ENCODE results near the gene ECHS1.
"Not testable (repeated sequence)": the region's sequence is repeated elsewhere in the genome, so short reads cannot be mapped to it uniquely, and the experiment has no call there.

The ECHS1 gene

DNA sequence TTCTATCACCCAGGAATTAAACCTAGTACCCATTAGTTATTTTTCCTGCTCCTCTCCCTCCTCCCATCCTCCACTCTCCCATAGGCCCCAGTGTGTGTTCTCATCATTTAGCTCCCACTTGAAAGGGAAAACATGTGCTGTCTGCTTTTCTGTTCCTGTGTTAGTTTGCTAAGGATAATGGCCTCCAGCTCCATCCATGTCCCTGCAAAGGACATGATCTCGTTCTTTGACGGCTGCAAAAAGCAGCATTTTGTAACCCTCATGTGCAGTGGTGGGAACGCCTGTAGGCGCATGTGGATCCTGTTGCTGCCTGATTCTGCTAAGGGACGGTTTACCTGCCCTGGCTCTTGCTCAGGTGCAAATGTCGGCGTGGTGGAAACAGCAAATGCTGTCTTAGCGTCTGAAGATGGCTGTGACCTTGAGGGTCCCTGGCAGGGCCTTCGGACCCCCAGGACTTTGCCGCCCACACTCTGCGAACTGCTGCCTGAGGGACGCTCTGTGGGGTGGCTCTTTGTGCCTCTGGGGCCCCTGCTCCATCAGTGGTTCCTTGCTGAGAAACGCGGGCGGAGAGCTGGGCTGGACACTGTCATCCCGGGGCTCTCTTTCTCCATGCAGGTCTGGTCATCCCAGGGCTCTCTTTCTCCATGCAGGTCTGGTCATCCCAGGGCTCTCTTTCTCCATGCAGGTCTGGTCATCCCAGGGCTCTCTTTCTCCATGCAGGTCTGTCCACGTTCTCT lies 15.2 kb upstream of the ECHS1 start:
- Histone ChIP-seq H3K9me3 (ENCODE audit: control insufficient read depth, low read length) (no peaks in the 10 kb centered on the region), H3K27ac (ENCODE audit: low read depth, low read length, severe bottlenecking) (no peak overlapping the region), H3K4me3 (ENCODE audit: extremely low read depth, insufficient read depth, low read length, poor library complexity, severe bottlenecking) (no peak overlapping the region), H3K36me3 (ENCODE audit: control insufficient read depth, insufficient read depth, low read length) (peaks cover 18% of the 10 kb centered on the region), H3K4me1 (ENCODE audit: control insufficient read depth, insufficient read depth, low read length, poor library complexity, severe bottlenecking) (no peaks in the 10 kb centered on the region)
- 83% methylated on average over 16 to 17 of the region's 17 CpGs for WGBS, 2 experiments (ENCODE audit: insufficient coverage in 2 of 2)

DNA sequence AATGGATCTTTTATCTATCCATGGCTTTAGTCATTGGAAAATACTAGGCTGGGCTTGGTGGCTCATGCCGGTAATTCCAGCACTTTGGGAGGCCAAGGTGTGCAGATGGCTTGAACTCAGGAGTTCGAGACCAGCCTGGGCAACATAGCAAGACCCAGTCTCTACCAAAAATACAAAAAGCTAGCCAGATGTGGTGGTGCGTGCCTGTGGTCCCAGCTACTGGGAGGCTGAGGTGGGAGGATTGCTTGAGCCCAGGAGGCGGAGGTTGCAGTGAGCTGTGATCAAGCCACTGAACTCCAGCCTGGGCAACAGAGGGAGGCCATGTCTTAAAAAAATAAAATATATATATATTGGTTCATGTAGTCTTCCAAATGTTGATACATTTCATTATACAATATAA lies 13.8 kb upstream of the ECHS1 start:
- peaks cover 22% of the 10 kb centered on the region for H3K36me3 ChIP-seq (ENCODE audit: control insufficient read depth, insufficient read depth, low read length)
- not testable (repeated sequence) for H3K9me3 ChIP-seq (ENCODE audit: control insufficient read depth, low read length); H3K27ac ChIP-seq (ENCODE audit: low read depth, low read length, severe bottlenecking); H3K4me3 ChIP-seq (ENCODE audit: extremely low read depth, insufficient read depth, low read length, poor library complexity, severe bottlenecking); H3K4me1 ChIP-seq (ENCODE audit: control insufficient read depth, insufficient read depth, low read length, poor library complexity, severe bottlenecking)
- 97 to 100% methylated on average over 1 to 4 of the region's 4 CpGs for WGBS, 2 experiments (ENCODE audit: insufficient coverage in 2 of 2)

DNA sequence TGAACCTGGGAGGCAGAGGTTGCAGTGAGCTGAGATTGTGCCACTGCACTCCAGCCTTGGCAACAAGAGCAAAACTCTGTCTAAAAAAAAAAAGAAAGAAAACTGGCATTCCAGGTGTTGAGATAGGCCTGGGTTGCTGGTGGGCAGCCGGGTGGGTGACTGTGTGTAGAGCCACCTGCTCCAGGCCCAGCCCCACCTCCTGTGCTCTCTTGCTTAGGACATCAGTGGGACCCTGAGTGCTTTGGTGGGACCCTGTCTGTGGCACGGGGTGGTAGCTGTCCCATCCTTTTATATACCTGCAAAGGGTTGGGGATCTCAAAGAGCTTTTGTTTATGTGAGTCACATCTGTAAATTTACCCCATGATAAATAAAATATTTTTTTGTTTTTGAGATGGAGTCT lies 12.1 kb upstream of the ECHS1 start:
- no CpG with 5 or more reads among the region's 2 CpGs for WGBS, 2 experiments (ENCODE audit: insufficient coverage in 2 of 2)
- Histone ChIP-seq H3K36me3 (ENCODE audit: control insufficient read depth, insufficient read depth, low read length) (peaks cover 22% of the 10 kb centered on the region), H3K4me3 (ENCODE audit: extremely low read depth, insufficient read depth, low read length, poor library complexity, severe bottlenecking) (no peak overlapping the region), H3K4me1 (ENCODE audit: control insufficient read depth, insufficient read depth, low read length, poor library complexity, severe bottlenecking) (no peaks in the 10 kb centered on the region), H3K9me3 (ENCODE audit: control insufficient read depth, low read length) (no peaks in the 10 kb centered on the region), H3K27ac (ENCODE audit: low read depth, low read length, severe bottlenecking) (no peak overlapping the region)

GRCh38 chr10:133384071-133384470 lies 10.9 kb upstream of the ECHS1 start:
- no peaks in the 10 kb centered on the region for H3K9me3 ChIP-seq (ENCODE audit: control insufficient read depth, low read length)
- H3K4me1 ChIP-seq (ENCODE audit: control insufficient read depth, insufficient read depth, low read length, poor library complexity, severe bottlenecking) = no peaks in the 10 kb centered on the region
- no peak overlapping the region for H3K27ac ChIP-seq (ENCODE audit: low read depth, low read length, severe bottlenecking)
- no peak overlapping the region for H3K4me3 ChIP-seq (ENCODE audit: extremely low read depth, insufficient read depth, low read length, poor library complexity, severe bottlenecking)
- H3K36me3 ChIP-seq (ENCODE audit: control insufficient read depth, insufficient read depth, low read length) = peaks cover 16% of the 10 kb centered on the region
- 92 to 93% methylated on average over 11 to 13 of the region's 13 CpGs for WGBS, 2 experiments (ENCODE audit: insufficient coverage in 2 of 2)

DNA sequence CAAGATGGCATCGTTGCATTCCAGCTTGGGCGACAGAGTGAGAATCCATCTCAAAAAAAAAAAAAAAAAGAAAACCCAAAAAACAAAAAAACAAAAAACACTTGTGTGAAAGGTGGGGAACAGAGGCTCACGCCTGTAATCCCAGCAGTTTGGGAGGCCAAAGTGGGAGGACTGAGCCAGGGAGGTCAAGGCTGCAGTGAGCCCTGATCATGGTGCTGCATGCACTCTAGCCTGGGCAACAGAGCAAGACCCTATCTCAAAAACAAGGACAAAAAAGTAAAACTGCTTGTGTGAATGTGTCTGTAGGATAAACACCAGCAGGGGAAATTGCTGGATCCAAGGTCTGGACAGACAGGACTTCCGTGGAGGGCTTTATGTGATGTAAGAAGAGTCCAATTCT lies 10.4 kb upstream of the ECHS1 start:
- Histone ChIP-seq H3K27ac (ENCODE audit: low read depth, low read length, severe bottlenecking) (no peak overlapping the region), H3K36me3 (ENCODE audit: control insufficient read depth, insufficient read depth, low read length) (peaks cover 16% of the 10 kb centered on the region), H3K4me1 (ENCODE audit: control insufficient read depth, insufficient read depth, low read length, poor library complexity, severe bottlenecking) (no peaks in the 10 kb centered on the region), H3K4me3 (ENCODE audit: extremely low read depth, insufficient read depth, low read length, poor library complexity, severe bottlenecking) (no peak overlapping the region), H3K9me3 (ENCODE audit: control insufficient read depth, low read length) (no peaks in the 10 kb centered on the region)
- WGBS, 2 experiments (ENCODE audit: insufficient coverage in 2 of 2) = 93 to 100% methylated on average over 2 of the region's 4 CpGs

DNA sequence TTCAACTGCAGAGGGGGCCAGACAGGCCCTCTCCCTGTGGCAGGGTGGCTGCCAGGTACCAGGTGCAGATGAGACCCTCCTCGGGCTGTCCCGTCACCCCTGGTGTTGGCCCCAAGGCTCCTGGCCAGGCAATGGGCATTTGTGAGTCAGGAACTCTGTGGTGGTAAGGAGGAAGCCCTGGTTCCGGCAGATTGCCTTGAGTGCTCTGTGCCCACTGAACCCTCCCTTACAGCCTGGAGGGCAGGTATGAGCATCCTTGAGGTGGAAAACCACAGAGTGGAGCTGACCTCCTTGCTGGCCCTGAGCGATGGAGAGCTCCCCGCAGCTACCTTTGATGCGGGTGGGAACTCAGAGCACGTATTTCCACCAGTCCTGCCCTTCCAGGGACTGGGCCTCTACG lies 7.9 kb upstream of the ECHS1 start:
- Histone ChIP-seq H3K4me1 (ENCODE audit: control insufficient read depth, insufficient read depth, low read length, poor library complexity, severe bottlenecking) (no peaks in the 10 kb centered on the region), H3K27ac (ENCODE audit: low read depth, low read length, severe bottlenecking) (no peak overlapping the region), H3K36me3 (ENCODE audit: control insufficient read depth, insufficient read depth, low read length) (peaks cover 16% of the 10 kb centered on the region), H3K4me3 (ENCODE audit: extremely low read depth, insufficient read depth, low read length, poor library complexity, severe bottlenecking) (no peak overlapping the region), H3K9me3 (ENCODE audit: control insufficient read depth, low read length) (no peaks in the 10 kb centered on the region)
- 92 to 98% methylated on average over 6 to 7 of the region's 8 CpGs for WGBS, 2 experiments (ENCODE audit: insufficient coverage in 2 of 2)

DNA sequence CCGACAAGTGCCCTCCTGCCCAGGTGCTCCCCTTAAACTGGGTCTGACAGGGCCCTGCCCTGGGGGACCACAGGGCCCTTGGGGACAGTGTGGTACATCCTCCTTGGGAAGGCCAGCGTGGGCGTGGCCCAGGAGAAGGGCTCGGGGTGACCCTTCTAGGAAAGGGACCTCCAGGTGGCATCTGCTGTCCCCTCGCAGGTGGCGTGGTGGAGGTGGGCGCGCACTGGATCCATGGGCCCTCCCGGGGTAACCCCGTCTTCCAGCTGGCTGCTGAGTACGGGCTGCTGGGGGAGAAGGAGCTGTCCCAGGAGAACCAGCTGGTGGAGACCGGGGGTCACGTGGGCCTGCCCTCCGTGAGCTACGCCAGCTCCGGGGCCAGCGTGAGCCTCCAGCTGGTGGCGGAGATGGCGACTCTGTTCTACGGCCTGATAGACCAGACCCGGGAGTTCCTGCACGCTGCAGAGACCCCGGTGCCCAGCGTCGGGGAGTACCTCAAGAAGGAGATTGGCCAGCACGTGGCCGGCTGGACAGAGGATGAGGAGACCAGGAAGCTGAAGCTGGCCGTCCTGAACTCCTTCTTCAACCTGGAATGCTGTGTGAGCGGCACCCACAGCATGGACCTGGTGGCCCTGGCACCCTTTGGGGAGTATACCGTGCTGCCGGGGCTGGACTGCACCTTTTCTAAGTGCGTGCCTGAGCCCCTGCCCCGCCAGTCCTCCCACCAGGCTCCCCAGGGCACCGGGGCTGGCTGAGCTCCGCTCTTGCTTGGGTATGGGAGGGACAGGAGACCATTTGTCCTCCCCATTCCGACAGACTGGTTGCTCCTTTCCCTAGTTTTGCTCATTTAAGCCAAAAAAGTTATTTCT lies 6.9 kb upstream of the ECHS1 start:
- Histone ChIP-seq H3K4me1 (ENCODE audit: control insufficient read depth, insufficient read depth, low read length, poor library complexity, severe bottlenecking) (no peaks in the 10 kb centered on the region), H3K27ac (ENCODE audit: low read depth, low read length, severe bottlenecking) (no peak overlapping the region), H3K36me3 (ENCODE audit: control insufficient read depth, insufficient read depth, low read length) (peaks cover 14% of the 10 kb centered on the region), H3K9me3 (ENCODE audit: control insufficient read depth, low read length) (no peaks in the 10 kb centered on the region), H3K4me3 (ENCODE audit: extremely low read depth, insufficient read depth, low read length, poor library complexity, severe bottlenecking) (peak overlapping the region; percentile 56)
- 93% methylated on average over 33 of the region's 36 CpGs for WGBS, 2 experiments (ENCODE audit: insufficient coverage in 2 of 2)

- Histone ChIP-seq H3K9me3 (ENCODE audit: control insufficient read depth, low read length) (no peaks in the 10 kb centered on the region), H3K4me3 (ENCODE audit: extremely low read depth, insufficient read depth, low read length, poor library complexity, severe bottlenecking) (peak within 1 kb of the TSS; percentile 67), H3K36me3 (ENCODE audit: control insufficient read depth, insufficient read depth, low read length) (peaks cover 11% of the 10 kb centered on the region), H3K27ac (ENCODE audit: low read depth, low read length, severe bottlenecking) (no peak within 1 kb of the TSS), H3K4me1 (ENCODE audit: control insufficient read depth, insufficient read depth, low read length, poor library complexity, severe bottlenecking) (no peaks in the 10 kb centered on the region)
- 9 to 13% methylated on average over 52 to 54 of the region's 78 CpGs for WGBS, 2 experiments (ENCODE audit: insufficient coverage in 2 of 2)
These were observed 6.1 kb upstream of the ECHS1 start, which contains the start of gene PAOX for GRCh38 chr10:133379152-133379800. TSS of gene PAOX (plus strand) at chr10:133379262. CDS start at chr10:133379317, 55 bp downstream.

DNA sequence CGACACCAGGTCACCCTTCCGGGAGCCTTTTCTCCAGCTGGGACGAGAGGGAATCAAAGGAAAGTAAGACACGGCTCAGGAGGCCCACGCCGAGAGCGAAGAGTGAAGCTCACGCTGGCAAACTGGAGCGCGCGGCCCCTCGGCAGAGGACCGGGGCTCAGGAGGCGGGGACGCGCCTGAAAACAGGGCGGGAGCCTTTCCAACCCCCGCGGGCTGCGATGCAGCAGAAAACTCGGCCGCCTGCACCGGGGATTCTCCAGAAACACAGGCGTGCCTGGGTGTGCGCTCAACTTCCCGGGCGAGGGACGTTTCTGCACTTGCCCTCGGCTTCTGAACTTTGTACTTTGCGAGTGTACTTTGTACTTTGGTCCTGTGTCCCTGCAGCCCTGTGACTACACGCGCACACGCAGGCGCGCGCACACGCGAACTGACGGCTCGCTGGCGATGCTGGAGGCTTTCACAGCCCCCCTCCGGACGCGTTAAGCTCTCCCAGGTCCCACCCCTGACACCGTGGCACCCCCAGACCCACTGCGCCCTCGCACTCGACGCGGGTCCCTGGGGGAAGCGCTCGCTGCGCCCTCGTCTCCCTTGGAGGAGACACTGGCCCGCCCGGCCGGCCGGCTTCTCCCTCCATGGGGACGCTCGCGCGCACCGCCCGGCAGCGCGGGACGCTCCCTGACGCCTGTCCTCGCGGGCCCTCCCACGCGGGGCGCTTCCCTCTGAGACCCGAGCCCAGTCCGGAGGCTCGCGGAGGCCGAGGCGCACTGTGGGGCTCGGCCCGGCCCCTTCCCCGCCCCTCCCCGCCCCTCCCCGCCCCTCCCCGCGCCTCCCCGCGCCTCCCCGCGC lies 5.3 kb upstream of the ECHS1 start:
- H3K36me3 ChIP-seq (ENCODE audit: control insufficient read depth, insufficient read depth, low read length) = peaks cover 4% of the 10 kb centered on the region
- 1 to 2% methylated on average over 57 to 61 of the region's 90 CpGs for WGBS, 2 experiments (ENCODE audit: insufficient coverage in 2 of 2)
- H3K9me3 ChIP-seq (ENCODE audit: control insufficient read depth, low read length) = no peaks in the 10 kb centered on the region
- no peak overlapping the region for H3K27ac ChIP-seq (ENCODE audit: low read depth, low read length, severe bottlenecking)
- H3K4me1 ChIP-seq (ENCODE audit: control insufficient read depth, insufficient read depth, low read length, poor library complexity, severe bottlenecking) = no peaks in the 10 kb centered on the region
- peak overlapping the region; percentile 67 for H3K4me3 ChIP-seq (ENCODE audit: extremely low read depth, insufficient read depth, low read length, poor library complexity, severe bottlenecking)

DNA sequence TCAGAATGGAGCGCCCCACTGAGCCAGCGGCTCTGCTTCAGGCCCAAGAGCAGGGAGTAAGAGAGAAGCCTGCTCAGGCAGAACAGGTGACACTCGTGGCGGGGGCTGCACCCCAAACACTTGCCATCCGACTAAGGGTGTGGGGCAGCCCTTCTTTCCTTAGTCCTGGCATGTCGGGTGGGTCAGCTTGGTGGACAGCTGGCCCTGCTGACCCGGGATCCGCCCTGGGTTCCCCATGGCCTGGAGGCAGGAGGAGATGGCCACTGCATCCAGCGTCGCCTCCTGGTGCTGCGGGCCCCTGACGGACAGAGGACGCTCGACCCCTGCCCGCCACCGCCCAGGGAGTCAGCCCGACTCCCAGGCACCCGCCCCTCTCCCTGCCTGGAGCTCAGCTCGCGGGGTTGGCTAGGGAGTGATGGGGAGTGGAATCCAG lies 4.7 kb upstream of the ECHS1 start:
- Histone ChIP-seq H3K9me3 (ENCODE audit: control insufficient read depth, low read length) (no peaks in the 10 kb centered on the region), H3K4me3 (ENCODE audit: extremely low read depth, insufficient read depth, low read length, poor library complexity, severe bottlenecking) (peak overlapping the region; percentile 67), H3K36me3 (ENCODE audit: control insufficient read depth, insufficient read depth, low read length) (peaks cover 2% of the 10 kb centered on the region), H3K27ac (ENCODE audit: low read depth, low read length, severe bottlenecking) (no peak overlapping the region), H3K4me1 (ENCODE audit: control insufficient read depth, insufficient read depth, low read length, poor library complexity, severe bottlenecking) (no peaks in the 10 kb centered on the region)
- 30 to 44% methylated on average over 13 to 17 of the region's 20 CpGs for WGBS, 2 experiments (ENCODE audit: insufficient coverage in 2 of 2)

Measured in mesodermal cell (in vitro differentiated cells).